Right cardiac atrium (tissue), 5 donors: ENCODE data around the gene YPEL4. TPM values are rescaled to one million over a fixed set of nuclear protein-coding genes. Genes with fewer than 3 reads are reported as not detected.
"Not testable (repeated sequence)": the region's sequence is repeated elsewhere in the genome, so short reads cannot be mapped to it uniquely, and the experiment has no call there.

Source experiments
- ATAC-seq, 2 donors: fragments of 200-7000 bp; cut with Tn5 transposase; one replicate each; pipeline versions ENCODE4 v1.8.0 to v1.9.1; 2020; ENCODE audit warnings: moderate library complexity in 2 of 2, mild to moderate bottlenecking in 1 of 2
- DNase-seq, 3 donors: peaks; one replicate each; pipeline ENCODE4 v3.0.0-alpha.2; 2020
- H3K27ac ChIP-seq: one replicate; pipeline ENCODE4 v1.5.1; 2013; ENCODE audit warnings: mild to moderate bottlenecking, low read length, control low read depth, moderate library complexity
- H3K27me3 ChIP-seq: one replicate; pipeline ENCODE4 v1.6.1; 2013; ENCODE audit not compliant: control insufficient read depth, insufficient read depth
- H3K4me1 ChIP-seq: one replicate; pipeline ENCODE4 v1.6.1; 2013; ENCODE audit warnings: low read length; ENCODE audit not compliant: control insufficient read depth, insufficient read depth
- H3K4me3 ChIP-seq: one replicate; pipeline ENCODE4 v1.5.1; 2013; ENCODE audit warnings: low read length, control low read depth
- H3K9me3 ChIP-seq: one replicate; pipeline ENCODE4 v1.6.1; 2013; ENCODE audit warnings: low read length; ENCODE audit not compliant: control insufficient read depth
- WGBS: extraction: QIAGEN DNeasy Blood & Tissue Kit; methylation state at CpG from one replicate; pipeline ENCODE4 v1.1.7; 2013; 5-methylcytosine and 5-hydroxymethylcytosine counted together
- intact Hi-C, 4 donors: fragments of 100-400 bp; cut with DNase I; formaldehyde crosslinking; loops; one replicate each; pipeline versions ENCODE4 v1.11.0 to v1.14.0; 2022 to 2023
- polyA plus RNA-seq: library from polyadenylated mRNA; stranded (reverse); fragments of 200-250 nt; gene quantifications from one replicate; pipeline ENCODE4 v1.2.3, GENCODE V29; 2013
- total RNA-seq, 4 donors: library from RNA; stranded (reverse); fragmentation: NEBNext Ultra II Directional; extraction: Animal tissue kit (Norgen Biotek cat#: 25700); gene quantifications; one replicate each; pipeline ENCODE4 v1.2.1, GENCODE V29; 2021
- donor health status: healthy with polysubstance abuse.
- donor health status: DM: no; HTN: yes; CAD: no.
- donor health status: DM: no; HTN: no; CAD: no.
- donor health status: DM: no; HTN: yes; CAD: no; lungs with severe emphysema.
- donor health status: DM: yes; HTN: yes; CAD: no.

Gene YPEL4
- total and polyA plus RNA-seq, 5 donors: 0.33 to 1.5 (median 0.65) TPM

DNA sequence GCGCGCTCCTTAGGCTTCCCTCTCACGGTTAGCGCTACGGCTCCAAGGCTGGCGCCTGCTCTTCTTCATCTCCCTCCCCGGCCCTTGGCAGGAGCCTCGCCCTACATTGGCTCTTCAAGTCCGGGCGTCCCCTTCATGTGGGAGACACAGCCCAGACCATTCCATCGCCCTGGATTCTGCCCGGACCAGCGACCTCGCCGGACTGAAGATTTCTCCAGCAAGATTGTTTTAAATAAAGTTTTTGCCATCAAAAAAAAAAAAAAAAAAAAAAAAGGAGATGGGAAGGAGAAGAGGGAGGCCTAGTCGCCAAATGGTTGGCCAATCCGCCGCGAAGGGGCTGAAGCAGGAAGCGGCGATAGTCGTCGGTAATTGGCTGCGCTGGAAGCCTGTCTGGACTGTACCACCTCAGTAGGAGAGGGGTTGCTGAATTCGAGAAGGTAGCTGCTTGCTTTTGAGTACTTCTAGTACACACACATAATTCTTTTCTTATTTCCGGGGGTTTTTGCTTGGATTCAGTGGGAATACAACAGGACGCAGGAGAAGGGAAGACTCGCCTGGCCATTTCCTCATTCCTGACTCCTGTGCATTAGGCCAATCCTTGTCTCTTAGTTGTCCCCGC lies 17.5 kb upstream of the YPEL4 start:
- DNase-seq: peak; percentile 99
- Histone ChIP-seq H3K27me3 (no peaks in the 10 kb centered on the region), H3K9me3 (no peaks in the 10 kb centered on the region), H3K4me1 (no peaks in the 10 kb centered on the region), H3K27ac (peak overlapping the region; percentile 91), H3K4me3 (peak overlapping the region; percentile 64)
- WGBS: under 1% methylated on average over 29 of the region's 29 CpGs
- intact Hi-C loops: loop anchor here in 1 of 4 donors (5.0 kb wide), 1 partner anchor 40 kb away; no protein-coding TSS in a partner anchor
- ATAC-seq: peak; percentile 93

DNA sequence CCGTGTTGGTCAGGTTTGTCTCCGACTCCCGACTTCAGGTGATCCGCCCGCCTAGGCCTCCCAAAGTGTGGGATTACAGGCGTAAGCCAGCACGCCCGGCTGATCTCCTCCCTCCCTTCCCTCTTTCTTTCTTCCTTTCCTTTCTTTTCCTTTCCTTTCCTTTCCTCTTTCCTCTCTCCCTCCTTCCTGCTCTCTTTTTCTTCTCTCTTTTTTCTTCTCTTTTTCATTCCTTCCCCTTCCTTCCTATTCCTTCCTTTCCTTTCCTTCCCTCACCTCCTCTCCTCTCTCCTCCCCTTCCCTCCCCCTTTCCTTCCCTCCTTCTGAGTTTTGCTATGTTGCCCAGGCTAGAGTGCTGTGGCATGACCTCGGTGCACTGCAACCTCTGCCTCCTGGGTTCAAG lies 14.3 kb upstream of the YPEL4 start:
- DNase-seq (no peak), ATAC-seq (no peak)
- intact Hi-C loops: no loop called here
- H3K9me3 ChIP-seq: no peaks in the 10 kb centered on the region
- H3K4me3 ChIP-seq: no peak overlapping the region
- 80% methylated on average over 9 of the region's 9 CpGs for WGBS
- no peak overlapping the region for H3K27ac ChIP-seq
- no peaks in the 10 kb centered on the region for H3K4me1 ChIP-seq
- no peaks in the 10 kb centered on the region for H3K27me3 ChIP-seq

- Histone ChIP-seq H3K27ac (no peak overlapping the region), H3K27me3 (no peaks in the 10 kb centered on the region), H3K4me1 (no peaks in the 10 kb centered on the region), H3K4me3 (no peak overlapping the region), H3K9me3 (no peaks in the 10 kb centered on the region)
- intact Hi-C loops: no loop called here
- WGBS: 71% methylated on average over 4 of the region's 4 CpGs
- DNase-seq (no peak), ATAC-seq (no peak)
Measured at GRCh38 chr11:57662893-57663292, 13.2 kb upstream of the YPEL4 start.

GRCh38 chr11:57659669-57660068 lies 10.0 kb upstream of the YPEL4 start:
- no peak overlapping the region for H3K27ac ChIP-seq
- H3K27me3 ChIP-seq: no peaks in the 10 kb centered on the region
- no peak for DNase-seq
- 95% methylated on average over 14 of the region's 14 CpGs for WGBS
- intact Hi-C loops: no loop called here
- H3K4me3 ChIP-seq: no peak overlapping the region
- H3K4me1 ChIP-seq: no peaks in the 10 kb centered on the region
- no peak for ATAC-seq
- no peaks in the 10 kb centered on the region for H3K9me3 ChIP-seq

- intact Hi-C loops: no loop called here
- under 1% methylated on average over 8 of the region's 8 CpGs for WGBS
- ATAC-seq (no peak), DNase-seq (no peak)
- Histone ChIP-seq H3K27ac (no peak overlapping the region), H3K27me3 (no peaks in the 10 kb centered on the region), H3K4me1 (no peaks in the 10 kb centered on the region), H3K4me3 (peak overlapping the region; percentile 78), H3K9me3 (no peaks in the 10 kb centered on the region)
Measured at GRCh38 chr11:57658023-57658361, 8.3 kb upstream of the YPEL4 start.

DNA sequence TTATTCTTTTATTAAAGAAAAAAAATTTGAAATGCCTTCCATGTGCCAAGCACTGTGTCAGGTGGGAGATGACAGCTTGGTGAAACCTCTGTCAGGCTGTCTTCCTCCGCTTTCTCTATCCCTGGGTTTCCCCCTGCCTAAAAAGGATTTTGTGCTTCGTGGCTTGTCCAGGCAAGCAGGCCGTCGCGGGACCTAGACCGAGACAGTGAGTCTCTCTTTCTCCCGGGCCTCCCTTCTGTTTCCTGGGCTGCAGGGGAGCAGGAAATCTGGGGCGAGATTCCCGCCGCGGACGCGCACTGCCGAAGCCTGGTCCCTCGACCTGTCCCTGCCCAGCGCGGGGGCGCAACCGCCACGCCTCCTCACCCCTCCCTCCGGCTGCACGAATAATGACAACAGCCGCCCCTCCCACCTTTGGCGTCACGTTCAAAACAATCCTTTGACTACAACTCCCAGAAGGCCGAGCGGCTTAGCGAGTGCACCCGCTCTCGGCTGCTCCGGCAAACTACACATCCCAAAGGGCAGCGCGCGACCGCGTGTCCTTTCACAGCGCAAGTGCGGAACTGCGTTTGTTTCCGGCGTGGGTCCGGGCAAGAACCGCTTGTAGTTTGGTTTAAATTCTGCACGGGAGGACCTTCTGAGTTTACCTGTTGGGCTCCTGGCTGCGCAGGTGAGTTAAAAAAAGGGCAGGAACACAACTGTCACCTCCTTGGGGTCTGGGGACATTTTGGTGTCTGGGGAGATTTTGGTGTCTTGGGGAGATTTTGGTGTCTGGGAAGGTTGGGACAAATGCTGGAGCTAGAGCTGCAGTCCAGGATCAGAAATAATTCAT lies 7.7 kb upstream of the YPEL4 start, which contains the start of gene CLP1:
TSS of gene CLP1 (plus strand) at position 569 of the 829 bp plus-strand sequence. CDS start 1,715 bp downstream, outside the sequence.
- peak within 1 kb of the TSS; percentile 91 for H3K27ac ChIP-seq
- intact Hi-C loops: no loop called here

GRCh38 chr11:57656885-57657193 lies 7.1 kb upstream of the YPEL4 start:
- intact Hi-C loops: no loop called here
- Histone ChIP-seq H3K27ac (peak overlapping the region; percentile 91), H3K27me3 (no peaks in the 10 kb centered on the region), H3K9me3 (no peaks in the 10 kb centered on the region), H3K4me1 (no peaks in the 10 kb centered on the region), H3K4me3 (peak overlapping the region; percentile 44)
- 29% methylated on average over 5 of the region's 5 CpGs for WGBS
- DNase-seq: no peak
- ATAC-seq: no peak

More for the DNA sequence above, 7.7 kb upstream of the YPEL4 start, which contains the start of gene CLP1:
- Histone ChIP-seq H3K4me1 (no peaks in the 10 kb centered on the region), H3K9me3 (no peaks in the 10 kb centered on the region), H3K4me3 (peak within 1 kb of the TSS; percentile 78), H3K27me3 (no peaks in the 10 kb centered on the region)
- DNase-seq (peak; percentile 100), ATAC-seq (peak; percentile 99)
- under 1% methylated on average over 45 of the region's 45 CpGs for WGBS

- Histone ChIP-seq H3K4me1 (peaks cover 7% of the 10 kb centered on the region), H3K4me3 (no peak overlapping the region), H3K9me3 (no peaks in the 10 kb centered on the region), H3K27me3 (no peaks in the 10 kb centered on the region), H3K27ac (no peak overlapping the region)
- intact Hi-C loops: no loop called here
- no peak for ATAC-seq
- WGBS: 35% methylated on average over 3 of the region's 3 CpGs
- no peak for DNase-seq
Measured at GRCh38 chr11:57653163-57653562, 3.5 kb upstream of the YPEL4 start.

GRCh38 chr11:57652662-57653061 lies 3.0 kb upstream of the YPEL4 start:
- intact Hi-C loops: no loop called here
- H3K27ac ChIP-seq: no peak overlapping the region
- WGBS: 64% methylated on average over 3 of the region's 3 CpGs
- no peaks in the 10 kb centered on the region for H3K27me3 ChIP-seq
- H3K9me3 ChIP-seq: no peaks in the 10 kb centered on the region
- H3K4me3 ChIP-seq: no peak overlapping the region
- no peak for DNase-seq
- ATAC-seq: no peak
- peaks cover 8% of the 10 kb centered on the region for H3K4me1 ChIP-seq

- H3K27me3 ChIP-seq, H3K4me3 ChIP-seq, H3K9me3 ChIP-seq, H3K4me1 ChIP-seq, ATAC-seq, intact Hi-C loops, H3K27ac ChIP-seq, DNase-seq: not testable (repeated sequence)
- WGBS: 78% methylated on average over 14 of the region's 14 CpGs
Measured at GRCh38 chr11:57652230-57652629, 2.5 kb upstream of the YPEL4 start.

DNA sequence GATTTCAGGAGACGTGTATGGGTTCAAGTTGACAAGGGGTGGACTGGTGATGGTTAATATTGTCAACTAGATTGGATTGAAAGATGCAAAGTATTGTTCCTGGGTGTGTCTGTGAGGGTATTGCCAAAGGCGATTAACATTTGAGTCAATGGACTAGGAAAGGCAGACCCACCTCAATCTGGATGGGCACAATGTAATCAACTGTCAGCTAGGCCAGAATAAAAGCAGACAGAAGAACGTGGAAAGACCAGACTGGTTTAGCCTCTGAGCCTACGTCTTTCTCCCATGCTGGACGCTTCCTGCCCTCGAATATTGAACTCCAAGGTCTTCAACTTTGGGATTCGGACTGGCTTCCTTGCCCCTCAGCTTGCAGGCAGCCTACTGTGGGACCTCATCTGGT lies 1.7 kb upstream of the YPEL4 start:
- no peak for DNase-seq
- WGBS: 83% methylated on average over 7 of the region's 7 CpGs
- Histone ChIP-seq H3K27ac (no peak overlapping the region), H3K4me1 (peaks cover 12% of the 10 kb centered on the region), H3K4me3 (no peak overlapping the region), H3K27me3 (no peaks in the 10 kb centered on the region), H3K9me3 (no peaks in the 10 kb centered on the region)
- intact Hi-C loops: no loop called here
- ATAC-seq: no peak
